Measurements from ENCODE around the gene PLEKHG3.
A peak's percentile ranks its signal among the peaks of the same experiment; 100 is the strongest.

PLEKHG3 gene

DNA sequence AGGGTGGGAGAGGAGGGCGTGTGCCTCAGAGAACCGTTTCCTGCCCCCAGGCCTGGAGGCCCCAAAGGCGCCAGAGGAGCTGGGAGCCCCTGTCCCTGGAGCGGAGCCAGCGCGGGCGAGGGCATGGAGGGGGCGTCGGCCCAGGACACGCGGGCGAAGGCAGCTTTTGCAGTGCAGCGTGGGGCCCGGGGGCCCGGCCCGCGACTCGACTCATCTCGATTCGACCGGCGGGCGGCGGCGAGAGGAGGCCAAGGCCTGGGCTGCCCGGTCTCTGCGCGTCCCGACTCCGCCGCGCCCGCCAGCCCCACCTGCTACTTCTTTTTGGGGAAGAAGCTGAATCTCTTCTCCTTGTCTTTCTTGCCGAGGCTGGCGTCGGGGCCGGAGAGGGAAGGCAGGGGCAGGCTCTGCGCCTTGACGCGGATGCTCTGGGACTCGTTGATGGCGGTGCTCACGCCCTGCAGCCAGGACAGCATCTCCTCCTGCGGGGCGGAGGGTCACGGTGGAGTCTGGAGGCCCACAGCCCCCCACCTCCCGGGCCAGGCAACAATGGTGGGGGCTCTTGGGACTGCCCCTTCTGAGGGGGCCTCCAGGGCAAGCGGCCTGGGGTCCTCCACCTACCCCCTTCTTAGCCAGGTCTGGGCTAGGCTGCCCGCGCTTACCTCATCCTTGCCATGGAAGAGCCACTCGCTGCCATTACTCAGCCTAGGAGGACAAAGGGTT, 44.9 kb downstream of the PLEKHG3 start:
- no peak for DNase-seq

GRCh38 chr14:64752909-64753308, 48.7 kb downstream of the PLEKHG3 start:
- no peak for DNase-seq

DNA sequence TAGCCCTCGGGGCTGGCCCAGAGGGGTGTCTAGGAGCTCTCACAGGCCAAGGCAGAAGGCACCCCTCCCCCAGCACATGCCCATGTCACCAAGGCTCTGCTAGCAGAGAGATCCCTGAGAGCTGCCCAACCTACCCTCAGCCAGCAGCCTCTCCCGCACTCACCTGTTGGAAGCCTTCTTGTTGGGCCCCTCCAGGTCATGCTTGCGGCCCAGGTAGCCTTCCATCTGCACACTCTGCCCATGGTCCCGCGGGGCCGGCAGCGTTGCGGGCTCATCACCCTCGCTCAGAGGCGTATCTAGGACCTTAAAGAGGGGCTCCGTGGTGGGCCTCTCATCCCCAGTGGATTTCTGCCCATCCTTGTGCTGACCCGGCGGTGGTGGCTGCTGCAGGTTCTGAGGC, 49.1 kb downstream of the PLEKHG3 start:
- DNase-seq = no peak

GRCh38 chr14:64753999-64754398, 49.8 kb downstream of the PLEKHG3 start:
- DNase-seq = no peak

GRCh38 chr14:64754685-64755084, 50.5 kb downstream of the PLEKHG3 start:
- DNase-seq = no peak

DNA sequence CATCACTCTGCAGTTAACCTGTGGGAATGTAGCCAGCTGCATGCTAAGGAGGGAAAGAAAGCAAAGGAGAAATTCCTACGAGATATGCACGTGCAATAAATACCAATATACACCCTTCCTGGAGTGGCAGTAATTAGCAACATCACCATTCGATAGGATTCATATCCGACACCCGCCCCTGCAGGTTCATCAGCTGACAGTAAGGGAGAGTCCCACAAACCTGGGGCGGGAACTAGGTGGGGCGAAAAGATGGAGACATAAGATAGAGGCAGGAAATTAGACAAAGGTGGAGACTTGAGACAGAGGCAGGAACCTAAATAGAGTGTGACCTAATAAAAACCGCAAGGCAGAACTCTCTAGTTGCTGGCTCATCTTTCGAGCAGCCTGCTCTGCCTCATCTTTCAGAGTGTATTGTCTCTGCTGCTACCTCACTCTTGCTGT, 51.6 kb downstream of the PLEKHG3 start:
- DNase-seq = no peak

- no peak for DNase-seq
Observed at GRCh38 chr14:64756712-64757111, 52.5 kb downstream of the PLEKHG3 start.

- DNase-seq = no peak
Observed at GRCh38 chr14:64757601-64758000, 53.4 kb downstream of the PLEKHG3 start.

DNA sequence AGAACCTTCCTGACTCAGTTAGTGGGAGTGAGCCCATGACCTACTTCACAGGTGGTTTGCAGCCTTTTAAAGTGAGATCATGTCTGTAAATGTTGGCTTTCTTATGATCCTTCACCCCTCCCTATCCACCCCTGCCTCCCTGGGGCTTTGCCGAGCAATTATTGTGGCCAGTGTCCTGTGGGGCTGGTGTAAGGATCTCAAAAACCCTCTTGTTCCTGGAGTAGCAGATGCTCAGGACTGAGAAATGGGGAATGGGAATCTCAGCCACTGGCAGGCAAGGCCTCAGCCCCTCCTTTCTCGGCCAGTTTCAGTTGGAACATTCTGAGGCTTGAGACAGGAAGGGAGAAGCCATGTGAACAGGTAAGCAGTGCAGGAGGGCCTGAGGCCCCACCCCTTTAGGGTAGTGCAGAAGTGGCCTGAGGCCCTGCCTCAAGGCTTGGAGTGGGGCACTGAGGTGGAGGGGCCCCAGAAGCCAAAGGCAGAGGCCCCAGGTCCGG, 53.8 kb downstream of the PLEKHG3 start:
- DNase-seq = no peak

DNA sequence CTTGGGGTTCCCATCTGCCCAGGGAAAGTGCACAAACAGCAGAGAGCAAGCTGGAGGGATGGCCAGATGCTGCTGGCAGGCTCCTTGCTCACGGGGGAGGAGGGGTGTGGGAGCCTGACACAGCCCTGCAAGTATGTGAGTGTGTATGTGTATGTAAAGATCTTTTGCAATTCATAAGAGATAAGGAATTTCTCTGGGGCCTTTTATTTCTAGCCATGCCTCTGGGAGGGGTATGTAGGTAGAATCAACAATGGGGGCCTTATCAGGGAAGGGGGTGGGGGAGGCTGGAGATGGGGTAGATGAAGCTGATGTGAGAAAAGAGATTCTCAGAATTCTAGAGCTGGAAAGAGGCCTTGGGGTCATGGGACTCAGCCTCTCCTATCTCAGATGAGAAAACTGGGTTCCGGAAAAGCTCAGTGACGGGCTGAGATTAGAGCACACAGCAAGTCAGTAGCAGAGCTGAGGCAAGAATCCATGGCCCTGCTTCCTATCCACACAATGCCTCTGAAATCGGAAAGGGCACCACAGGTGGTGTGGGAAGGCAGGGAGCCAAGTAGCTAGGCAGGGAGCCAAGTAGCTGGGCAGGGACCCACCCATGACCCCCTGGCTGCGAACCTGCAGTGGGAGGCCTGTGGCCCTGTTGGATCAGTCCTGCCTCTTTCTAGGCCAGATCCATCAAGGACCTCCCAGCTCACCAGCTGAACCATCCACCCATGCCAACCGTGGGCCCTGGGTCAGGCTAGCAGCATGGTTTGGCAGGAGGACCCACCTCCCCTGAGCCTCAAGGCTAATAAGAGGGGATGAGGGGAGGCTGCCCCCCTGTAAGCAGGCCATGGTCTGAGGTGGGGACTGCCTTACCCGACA, 54.7 kb downstream of the PLEKHG3 start:
- DNase-seq = peak; percentile 14

DNA sequence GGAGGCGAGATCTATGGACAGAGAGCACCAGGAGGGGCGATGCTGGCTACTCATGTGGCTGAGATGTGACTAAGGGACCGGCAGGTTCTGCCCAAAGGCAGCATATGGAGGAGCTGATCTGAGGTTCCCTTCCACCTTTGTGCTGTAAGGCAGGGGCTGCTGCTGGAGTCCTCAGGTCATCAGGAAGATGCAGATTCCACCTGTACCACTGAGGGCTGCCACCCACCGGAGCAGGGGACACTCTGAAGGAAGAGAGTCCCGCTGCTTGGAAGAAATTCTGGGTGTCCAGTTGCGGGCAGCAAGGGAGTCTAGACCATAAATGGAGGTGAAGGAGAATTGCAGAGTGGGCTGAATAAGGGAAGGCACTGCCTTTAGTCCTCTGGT, 55.3 kb downstream of the PLEKHG3 start:
- no peak for DNase-seq

DNA sequence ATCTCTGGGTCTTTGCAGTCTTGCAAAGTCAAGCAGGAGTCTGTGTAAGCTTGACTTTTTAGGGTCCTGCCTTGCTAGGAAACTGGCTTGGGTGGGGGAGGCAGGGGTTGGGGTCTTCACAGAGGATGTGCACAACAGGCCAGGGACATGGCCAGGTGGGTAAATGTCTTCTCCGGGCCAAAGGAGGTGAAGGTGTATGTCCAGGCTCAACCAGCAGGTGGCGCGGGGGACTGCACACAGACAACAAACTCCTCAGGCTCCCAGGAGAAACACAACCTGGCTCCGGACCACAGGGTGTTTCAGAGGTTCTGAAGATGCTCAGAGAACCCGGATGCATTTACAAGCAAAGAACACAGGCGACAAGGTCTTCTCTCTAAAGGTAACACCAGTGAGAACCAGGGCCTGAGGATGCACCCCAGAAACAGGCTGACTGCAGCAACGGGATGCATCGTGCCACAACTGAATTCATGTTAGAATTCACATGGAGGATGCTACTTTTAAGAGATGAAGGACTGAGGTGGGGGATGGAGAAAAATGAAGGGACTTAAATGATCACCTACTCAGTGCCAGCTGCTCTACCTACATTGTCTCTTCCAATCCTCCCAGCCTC, 56.0 kb downstream of the PLEKHG3 start:
- DNase-seq = peak; percentile 20

- DNase-seq = no peak
Observed at GRCh38 chr14:64760916-64761315, 56.7 kb downstream of the PLEKHG3 start.

- DNase-seq = no peak
Observed at GRCh38 chr14:64761441-64762043, 57.3 kb downstream of the PLEKHG3 start.

DNA sequence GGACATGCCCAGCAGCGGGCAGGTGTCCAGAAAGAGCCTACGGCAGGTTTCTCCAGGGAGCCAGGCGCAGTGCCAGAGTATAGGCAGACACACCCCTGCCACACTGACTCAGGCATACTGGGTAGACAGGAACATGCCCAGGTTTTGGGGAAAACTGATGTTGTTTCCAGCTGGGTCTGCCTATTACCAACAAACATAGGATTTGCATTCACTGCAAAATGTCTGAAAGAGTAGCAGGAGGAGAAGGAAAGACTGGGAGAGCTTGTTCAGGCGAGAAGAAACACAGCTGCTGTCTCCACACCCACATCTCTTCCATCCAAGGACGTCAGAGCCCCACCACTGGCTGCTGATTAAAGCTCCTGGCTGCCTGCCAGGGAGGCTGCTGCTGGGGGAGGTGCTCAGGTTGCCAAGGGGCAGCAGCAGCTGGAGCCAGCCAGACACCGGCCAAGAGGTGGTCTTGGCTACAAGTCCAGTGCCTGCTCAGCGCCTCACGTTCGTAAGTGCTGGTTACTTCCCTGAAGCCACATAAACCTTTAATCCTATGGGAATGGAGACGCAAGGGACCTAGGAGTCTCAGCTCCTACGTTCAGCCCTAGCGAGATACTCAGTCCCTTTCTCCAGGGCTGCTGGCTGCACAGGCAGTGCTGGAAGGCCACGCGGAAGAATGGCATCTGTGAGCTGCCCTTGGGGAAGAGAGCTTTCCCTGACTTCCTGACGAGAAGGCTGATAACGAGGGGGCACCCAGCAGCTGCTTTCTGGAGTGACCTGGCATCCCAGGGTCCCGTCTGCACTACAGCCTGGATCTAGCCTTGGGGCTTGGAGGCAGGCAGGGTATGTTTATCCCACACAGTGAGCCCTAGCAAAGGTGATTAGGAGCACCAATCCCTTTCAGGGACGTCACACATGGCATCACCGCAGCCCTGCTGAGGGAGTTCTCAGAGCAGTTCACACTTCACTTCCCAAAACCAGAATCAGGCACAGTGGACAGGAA, 58.1 kb downstream of the PLEKHG3 start:
- DNase-seq = peak; percentile 96

DNA sequence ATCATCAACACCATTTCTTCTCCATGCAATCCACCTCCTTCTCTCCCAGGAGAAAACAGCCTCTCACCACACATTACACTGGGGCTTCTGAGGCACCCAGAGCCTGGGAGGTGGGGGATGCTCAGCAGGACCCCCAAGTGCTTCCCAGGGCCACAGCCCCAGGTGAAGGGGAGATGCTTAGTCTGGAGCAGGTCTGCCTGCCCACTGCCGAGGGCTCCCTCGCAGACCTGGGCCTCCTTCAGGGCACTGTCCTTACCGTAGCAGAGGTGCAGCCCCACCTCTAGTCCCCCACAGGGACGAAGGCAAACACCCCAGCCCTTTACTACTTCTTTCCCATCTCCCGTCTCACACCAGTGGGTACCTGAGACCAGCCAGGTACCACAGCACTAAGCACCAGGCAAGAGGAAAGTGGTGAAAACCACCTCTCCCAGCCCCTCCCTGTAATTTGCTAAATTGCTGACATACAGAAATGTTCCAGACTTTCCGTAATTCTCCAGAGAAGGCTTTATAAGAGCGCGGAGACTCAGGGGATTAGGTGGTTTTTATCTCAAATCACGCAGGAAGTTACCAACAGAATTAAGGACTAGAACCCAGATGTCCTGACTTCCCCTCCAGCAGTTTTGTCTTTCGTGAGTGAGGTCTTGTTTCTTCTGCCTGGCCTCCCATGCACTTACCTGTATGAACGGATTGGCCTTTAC, 59.0 kb downstream of the PLEKHG3 start:
- no peak for DNase-seq

DNA sequence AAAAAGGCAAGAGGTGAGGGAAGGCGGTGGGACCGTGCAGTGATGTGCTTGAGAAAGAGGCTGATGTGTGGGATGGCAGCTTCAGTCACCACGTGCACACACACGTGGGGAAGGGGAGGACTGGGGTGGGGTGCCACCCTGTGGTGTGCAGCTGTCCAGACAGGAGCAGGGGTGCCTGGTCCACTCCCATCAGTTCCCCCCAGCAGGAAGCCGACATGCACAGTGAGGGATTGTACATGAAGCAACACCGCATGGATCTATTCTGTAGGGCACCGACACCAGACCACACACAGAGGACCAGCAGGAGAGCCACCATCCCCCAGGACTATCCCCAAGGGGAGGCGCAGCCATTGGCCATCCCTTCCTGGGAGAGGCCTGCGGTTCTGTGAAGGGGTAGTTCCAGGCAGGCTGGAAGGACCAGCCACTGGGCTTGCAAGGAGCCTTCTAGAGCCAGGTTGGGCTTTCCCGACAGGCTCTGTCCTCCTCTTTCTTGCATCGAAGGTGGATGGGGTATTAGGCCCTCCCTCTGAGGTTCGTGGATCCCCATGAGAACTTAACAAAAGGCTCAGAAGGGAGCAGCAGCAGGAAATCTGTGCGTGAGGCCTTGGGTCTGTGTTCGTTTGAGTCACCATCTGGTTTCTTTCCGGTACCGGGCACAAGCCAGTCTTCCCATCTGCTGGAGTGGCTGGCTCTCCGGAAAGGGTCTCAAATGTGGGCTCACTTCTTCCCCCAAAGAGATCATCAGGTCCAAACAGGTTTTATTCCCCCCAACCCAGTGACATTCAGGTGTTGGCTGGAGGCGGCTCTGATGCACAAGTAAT, 59.8 kb downstream of the PLEKHG3 start:
- no peak for DNase-seq

GRCh38 chr14:64764641-64765520, 60.7 kb downstream of the PLEKHG3 start:
- DNase-seq = peak; percentile 80

DNA sequence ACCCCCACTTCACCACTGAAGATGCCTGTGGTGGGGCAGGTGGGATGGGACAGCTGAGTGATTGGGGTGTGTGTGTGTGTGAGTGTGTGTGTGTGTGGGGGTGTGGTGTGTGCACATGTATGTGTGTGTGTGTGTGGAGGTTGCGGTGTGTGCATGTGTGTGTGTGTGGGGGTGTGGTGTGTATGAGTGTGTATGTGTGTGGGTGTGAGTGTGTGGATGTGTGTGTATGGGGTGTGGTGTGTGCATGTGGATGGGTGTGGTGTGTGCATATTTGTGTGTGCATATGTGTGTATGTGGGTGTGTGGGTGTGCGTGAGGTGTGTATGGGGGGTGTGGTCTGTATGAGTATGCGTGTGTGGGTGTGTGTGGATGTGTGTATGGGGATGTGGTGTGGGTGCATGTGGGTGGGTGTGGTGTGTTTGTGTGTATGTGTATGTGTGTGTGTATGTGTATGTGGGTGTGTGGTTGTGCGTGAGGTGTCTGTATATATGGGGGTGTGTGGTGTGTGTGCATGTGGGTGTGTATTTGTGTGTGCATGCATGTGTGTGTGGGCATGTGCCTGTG, 61.6 kb downstream of the PLEKHG3 start:
- DNase-seq = no peak

Measured in NCI-H1092 (cell line).